HepG2 (cell line): Measurements from ENCODE around the gene PRRT2. TPM values are rescaled to one million over a fixed set of nuclear protein-coding genes. Genes with fewer than 3 reads are reported as not detected.

Experiments
- ERF ChIP-seq: IDR thresholded peaks from 2 replicates; pipeline ENCODE4 v1.6.1; 2018; ENCODE audit warnings: missing biosample characterization, missing genetic modification reagents
- GABPA ChIP-seq, 2 experiments: IDR thresholded peaks; 2 replicates each; pipeline ENCODE4 v1.6.1; 2011 to 2016; ENCODE audit warnings: low read depth in 2 of 2, low read length in 1 of 2, missing biosample characterization in 1 of 2, missing genetic modification characterization in 1 of 2
- NFE2L1 ChIP-seq: sonication (generic); formaldehyde crosslinking; IDR thresholded peaks from 2 replicates; pipeline ENCODE4 v1.4.0; 2020; ENCODE audit warnings: missing genetic modification reagents, mild to moderate bottlenecking, borderline replicate concordance
- NFE2L2 ChIP-seq: fragments of 150-350 bp; IDR thresholded peaks from 2 replicates; pipeline ENCODE4 v1.6.1; 2014; ENCODE audit warnings: low read length
- PCBP2 ChIP-seq: fragments of 200-400 bp; formaldehyde crosslinking; optimal IDR thresholded peaks from 2 replicates; pipeline ENCODE3; 2018; ENCODE audit warnings: low read length, low read depth; ENCODE audit not compliant: poor library complexity, severe bottlenecking
- PHF21A ChIP-seq: sonication (generic); formaldehyde crosslinking; IDR thresholded peaks from 2 replicates; pipeline ENCODE4 v1.5.0; 2020; ENCODE audit warnings: mild to moderate bottlenecking, missing genetic modification reagents
- RNF219 ChIP-seq: sonication (generic); formaldehyde crosslinking; IDR thresholded peaks from 2 replicates; pipeline ENCODE4 v1.5.0; 2020; ENCODE audit warnings: mild to moderate bottlenecking, missing genetic modification reagents
- SNAI1 ChIP-seq: sonication (generic); formaldehyde crosslinking; IDR thresholded peaks from 2 replicates; pipeline ENCODE4 v1.5.0; 2020; ENCODE audit warnings: mild to moderate bottlenecking, missing genetic modification reagents, borderline replicate concordance
- WIZ ChIP-seq: sonication (generic); formaldehyde crosslinking; IDR thresholded peaks from 2 replicates; pipeline ENCODE4 v1.5.1; 2020; ENCODE audit warnings: mild to moderate bottlenecking, missing genetic modification reagents
- ZBTB43 ChIP-seq: sonication (generic); formaldehyde crosslinking; conservative IDR thresholded peaks from 2 replicates; pipeline ENCODE4 v1.4.0; 2020; ENCODE audit warnings: missing genetic modification reagents
- ZFP41 ChIP-seq: sonication (generic); formaldehyde crosslinking; IDR thresholded peaks from 2 replicates; pipeline ENCODE4 v1.4.0; 2020; ENCODE audit warnings: mild to moderate bottlenecking, missing genetic modification reagents, borderline replicate concordance
- ZKSCAN1 ChIP-seq: fragments of 150-350 bp; IDR thresholded peaks from 2 replicates; pipeline ENCODE4 v1.6.1; 2014; ENCODE audit warnings: low read length
- ZNF546 ChIP-seq: sonication (generic); formaldehyde crosslinking; conservative IDR thresholded peaks from 2 replicates; pipeline ENCODE4 v1.8.1; 2023; ENCODE audit warnings: mild to moderate bottlenecking, missing genetic modification reagents
- ZNF549 ChIP-seq: sonication (generic); formaldehyde crosslinking; IDR thresholded peaks from 2 replicates; pipeline ENCODE4 v1.5.0; 2020; ENCODE audit warnings: missing genetic modification reagents
- ZNF597 ChIP-seq: sonication (generic); formaldehyde crosslinking; IDR thresholded peaks from 2 replicates; pipeline ENCODE4 v1.5.0; 2020; ENCODE audit warnings: missing genetic modification reagents
- ZNF672 ChIP-seq: sonication (generic); formaldehyde crosslinking; IDR thresholded peaks from 2 replicates; pipeline ENCODE4 v1.8.1; 2022; ENCODE audit warnings: missing genetic modification reagents
- ZNF775 ChIP-seq: sonication (generic); formaldehyde crosslinking; IDR thresholded peaks from 2 replicates; pipeline ENCODE4 v1.4.0; 2020; ENCODE audit warnings: missing genetic modification reagents, mild to moderate bottlenecking, moderate library complexity, borderline replicate concordance
- ZNF780A ChIP-seq: sonication (generic); formaldehyde crosslinking; IDR thresholded peaks from 2 replicates; pipeline ENCODE4 v1.8.0; 2022; ENCODE audit warnings: mild to moderate bottlenecking, missing genetic modification reagents, moderate library complexity
- ZNF788 ChIP-seq: sonication (generic); formaldehyde crosslinking; IDR thresholded peaks from 2 replicates; pipeline ENCODE4 v1.5.0; 2020; ENCODE audit warnings: mild to moderate bottlenecking, missing genetic modification reagents, borderline replicate concordance
- ZUFSP ChIP-seq: sonication (generic); formaldehyde crosslinking; IDR thresholded peaks from 2 replicates; pipeline ENCODE4 v1.9.0; 2021; ENCODE audit warnings: missing genetic modification reagents, mild to moderate bottlenecking, borderline replicate concordance
- polyA plus RNA-seq, 8 experiments: library from polyadenylated mRNA; depleted of rRNA in 3 of 8; stranded (reverse) in 7 of 8; unstranded in 1 of 8; fragments of >200 nt; fragmentation: Illumina TruSeq in 4 of 8; extraction: Trizol in 4 of 8; gene quantifications; 2 replicates each; pipeline versions ENCODE4 v1.2.1 to v1.2.3, GENCODE V29; 2011 to 2016; ENCODE audit warnings: low read depth in 4 of 8, missing spikeins in 1 of 8, mixed read lengths in 1 of 8; ENCODE audit not compliant: insufficient read depth in 1 of 8
- total RNA-seq, 5 experiments: library from RNA; depleted of rRNA; stranded (reverse); fragments of >200 nt; fragmentation: Illumina TruSeq; extraction: Trizol; gene quantifications; 2 replicates each; pipeline ENCODE4 v1.2.3, GENCODE V29; 2016; ENCODE audit warnings: low read depth in 1 of 5
- TF ChIP-seq, protein P1 (sequence below): sonication (generic); formaldehyde crosslinking; IDR thresholded peaks from 2 replicates; pipeline ENCODE4 v1.5.0; 2020; ENCODE audit warnings: missing genetic modification reagents, mild to moderate bottlenecking, borderline replicate concordance

The PRRT2 gene
- total and polyA plus RNA-seq, 2 of the 13 experiments (the other 11 are each of a cell fraction or from before 2014, with no cell fraction given): 0.51 to 1.1 TPM

DNA sequence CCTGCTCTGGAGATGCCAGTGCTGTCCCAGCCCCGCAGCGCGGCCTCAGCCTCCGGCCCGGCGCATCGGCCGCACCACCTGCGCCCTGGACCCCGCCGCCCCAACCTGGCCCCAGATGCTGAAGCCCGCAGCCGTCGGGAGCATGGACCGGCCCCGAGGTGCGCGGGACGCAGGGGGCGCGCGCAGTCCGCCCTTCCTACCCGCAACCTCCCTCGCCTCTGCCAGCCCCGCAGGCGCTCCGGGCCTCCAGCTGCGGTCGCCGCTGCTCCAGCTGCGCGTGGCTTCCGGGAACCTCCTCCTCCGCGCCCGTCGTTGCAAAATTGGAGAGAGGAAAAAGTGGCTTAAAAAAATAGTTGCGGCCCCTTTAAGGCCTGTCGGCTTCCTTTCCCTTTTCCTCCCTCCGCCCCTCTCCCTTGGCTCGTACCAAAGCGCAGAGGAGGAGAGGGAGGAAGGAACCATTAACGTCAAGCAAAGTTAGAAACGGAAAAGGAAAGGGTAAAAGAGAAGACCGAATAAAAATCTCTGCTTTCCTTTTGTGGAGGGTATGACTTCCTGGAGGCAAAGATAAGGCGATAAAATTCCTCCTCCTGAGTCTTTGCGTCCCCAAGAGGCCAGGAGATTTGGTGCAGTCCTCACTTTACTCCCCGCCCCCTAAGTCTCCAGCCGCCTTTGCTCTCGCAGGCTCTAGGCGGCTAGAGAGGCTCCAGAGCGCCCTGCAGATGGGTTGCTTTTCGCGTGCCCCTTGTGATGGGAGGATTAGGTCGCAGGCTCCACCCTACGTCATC lies 51.1 kb downstream of the PRRT2 start, which contains the start of gene CDIPT (continued):
- TF ChIP-seq ZKSCAN1 (peak; percentile 52; the same call in 1 of the 2 replicates), ZNF775 (CRISPR knock-in tag) (no peak), RNF219 (no peak), PCBP2 (peak; percentile 33), ZUFSP (CRISPR knock-in tag) (no peak), WIZ (CRISPR knock-in tag) (0 out of 2 replicates have a peak, but pooled peaks have one; percentile 30), ZNF597 (CRISPR knock-in tag) (no peak), ZNF788 (CRISPR knock-in tag) (peak; percentile 87), ERF (CRISPR knock-in tag) (peak; percentile 95), ZBTB43 (no peak), ZNF780A (CRISPR knock-in tag) (no peak; the same call in 1 of the 2 replicates), SNAI1 (CRISPR knock-in tag) (no peak), NFE2L2 (no peak), NFE2L1 (CRISPR knock-in tag) (no peak), ZNF549 (CRISPR knock-in tag) (no peak), ZNF546 (CRISPR knock-in tag) (peak; percentile 89), ZFP41 (CRISPR knock-in tag) (no peak), GABPA (IDR thresholded peaks at IDR 0.05; ENCODE audit: low read depth, low read length) (no peak), GABPA (CRISPR knock-in tag; IDR thresholded peaks at IDR 0.05; ENCODE audit: low read depth) (peak; percentile 79), PHF21A (CRISPR knock-in tag) (peak; percentile 72; the same call in 1 of the 2 replicates), ZNF672 (CRISPR knock-in tag) (no peak)
- TF ChIP-seq, protein P1, sequence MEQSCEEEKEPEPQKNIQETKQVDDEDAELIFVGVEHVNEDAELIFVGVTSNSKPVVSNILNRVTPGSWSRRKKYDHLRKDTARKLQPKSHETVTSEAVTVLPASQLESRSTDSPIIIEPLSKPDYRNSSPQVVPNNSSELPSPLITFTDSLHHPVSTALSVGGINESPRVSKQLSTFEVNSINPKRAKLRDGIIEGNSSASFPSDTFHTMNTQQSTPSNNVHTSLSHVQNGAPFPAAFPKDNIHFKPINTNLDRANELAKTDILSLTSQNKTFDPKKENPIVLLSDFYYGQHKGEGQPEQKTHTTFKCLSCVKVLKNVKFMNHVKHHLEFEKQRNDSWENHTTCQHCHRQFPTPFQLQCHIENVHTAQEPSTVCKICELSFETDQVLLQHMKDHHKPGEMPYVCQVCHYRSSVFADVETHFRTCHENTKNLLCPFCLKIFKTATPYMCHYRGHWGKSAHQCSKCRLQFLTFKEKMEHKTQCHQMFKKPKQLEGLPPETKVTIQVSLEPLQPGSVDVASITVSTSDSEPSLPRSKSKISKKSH: peak; percentile 8; the same call in 1 of the 2 replicates
